Small intestine (tissue), 16 donors: ENCODE measurements around the gene SUPT3H. TPM values are rescaled to one million over a fixed set of nuclear protein-coding genes. Genes with fewer than 3 reads are reported as not detected.

Experiments used
- DNase-seq, 2 donors: peaks; one replicate each; pipeline versions ENCODE4 v3.0.0 to v3.0.0-alpha.2; 2013
- FAIRE-seq: peaks from 2 replicates; lab custom pipeline; 2012; peaks lifted over from hg19 to GRCh38; lab: Jason Lieb, UNC
- H3K27ac ChIP-seq, 3 donors: one replicate each; pipeline ENCODE4 v1.5.1; 2013; ENCODE audit warnings: low read length in 2 of 3, mild to moderate bottlenecking in 2 of 3, control low read depth in 1 of 3, inconsistent platforms in 1 of 3, low read depth in 1 of 3, moderate library complexity in 1 of 3
- H3K27me3 ChIP-seq, 3 donors: one replicate each; pipeline ENCODE4 v1.6.1; 2013; ENCODE audit warnings: low read length in 3 of 3, inconsistent platforms in 1 of 3; ENCODE audit not compliant: control insufficient read depth in 3 of 3, insufficient read depth in 3 of 3
- H3K36me3 ChIP-seq, 3 donors: one replicate each; pipeline ENCODE4 v1.6.1; 2013; ENCODE audit warnings: low read length in 3 of 3, inconsistent platforms in 1 of 3, low read depth in 1 of 3, mild to moderate bottlenecking in 1 of 3, moderate library complexity in 1 of 3; ENCODE audit not compliant: control insufficient read depth in 3 of 3, insufficient read depth in 2 of 3
- H3K4me1 ChIP-seq, 3 donors: one replicate each; pipeline ENCODE4 v1.6.1; 2013; ENCODE audit warnings: low read length in 2 of 3, inconsistent platforms in 1 of 3, low read depth in 1 of 3, mild to moderate bottlenecking in 1 of 3, moderate library complexity in 1 of 3; ENCODE audit not compliant: control insufficient read depth in 3 of 3, insufficient read depth in 2 of 3
- H3K4me3 ChIP-seq, 3 donors: one replicate each; pipeline ENCODE4 v1.5.1; 2013; ENCODE audit warnings: low read length in 3 of 3, control low read depth in 1 of 3, inconsistent platforms in 1 of 3, low read depth in 1 of 3, mild to moderate bottlenecking in 1 of 3, moderate library complexity in 1 of 3
- H3K9me3 ChIP-seq, 2 donors: one replicate each; pipeline ENCODE4 v1.6.1; 2013; ENCODE audit warnings: low read depth in 1 of 2, low read length in 1 of 2; ENCODE audit not compliant: control insufficient read depth in 2 of 2, insufficient read depth in 1 of 2
- WGBS, 3 donors: extraction: QIAGEN DNeasy Blood & Tissue Kit; methylation state at CpG; one replicate each; pipeline ENCODE4 v1.1.7; 2013; 5-methylcytosine and 5-hydroxymethylcytosine counted together
- long read RNA-seq, 10 donors: transcript quantifications; one replicate each; lab custom pipeline, GENCODE V29; 2026
- polyA plus RNA-seq, 4 donors: library from polyadenylated mRNA; stranded (reverse) in 3 of 4; unstranded in 1 of 4; fragments of 200-250 nt in 3 of 4; fragments of 120-200 nt in 1 of 4; gene quantifications; one replicate each; pipeline versions ENCODE4 v1.2.1 to v1.2.3, GENCODE V29; 2013
- donor health status: healthy with polysubstance abuse.
- donor health status: control.
- donor health status: control.
- donor health status: Bipolar disorder and iron deficiency.
- donor health status: healthy.

SUPT3H gene
- 10 to 100 TPM in 1 of 4 donors, 1 to 10 TPM in 3; 2.0 to 13.8 (median 7.0) TPM for polyA plus RNA-seq
- long read RNA-seq, donor 1, partial matches to known transcripts = 9 of 9 reads
- long read RNA-seq, donor 1, other reads (novel, unspliced or antisense) = 0 of 9 reads
- long read RNA-seq, donor 2 = 0 reads
- long read RNA-seq, donor 3 = 0 reads
- long read RNA-seq, donor 4 = 0 reads
- long read RNA-seq, donor 5 = 0 reads
- long read RNA-seq, donor 6 = 0 reads
- long read RNA-seq, donor 7, partial matches to known transcripts = 7 of 7 reads
- long read RNA-seq, donor 7, other reads (novel, unspliced or antisense) = 0 of 7 reads
- long read RNA-seq, donor 8 = 0 reads
- long read RNA-seq, donor 9 = 0 reads
- long read RNA-seq, donor 10 = 0 reads

DNA sequence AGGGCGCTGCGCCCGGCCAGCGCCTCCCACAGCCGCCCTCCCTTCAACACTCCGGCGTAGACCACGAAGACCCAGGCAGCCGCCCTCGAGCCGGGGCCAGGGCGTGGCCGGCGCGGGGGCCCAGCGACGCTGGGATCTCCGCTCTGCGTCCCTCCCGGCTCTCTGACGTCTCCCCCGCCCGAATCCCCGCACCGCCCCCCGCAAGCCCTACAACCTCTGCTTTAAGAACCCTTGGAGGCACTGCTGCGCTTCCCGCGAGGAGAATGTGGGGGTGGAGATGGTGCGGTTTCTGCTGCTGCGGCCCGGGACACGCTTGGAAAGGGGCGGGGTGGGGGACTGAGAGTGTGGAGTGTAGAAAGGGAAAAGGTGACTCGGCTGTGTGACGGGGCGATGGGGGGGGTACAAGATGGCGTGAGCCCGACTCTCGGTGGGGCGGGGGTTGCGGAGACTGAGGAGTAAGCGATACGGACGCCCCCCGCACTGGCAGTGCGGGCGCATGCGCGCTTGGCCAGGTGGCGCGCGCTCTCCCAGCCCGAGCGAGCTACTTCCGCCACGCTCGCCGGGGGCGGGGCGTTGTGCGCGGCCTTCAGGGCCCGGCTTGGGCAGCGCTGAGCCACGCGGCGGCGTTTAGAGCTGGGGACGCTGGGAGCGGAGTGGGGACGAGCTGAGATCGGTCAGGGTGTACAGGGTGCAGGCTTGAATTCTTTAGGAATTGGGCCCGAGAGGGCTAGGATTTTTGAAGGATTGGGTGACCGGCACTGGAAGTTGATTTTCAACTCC lies at the start of gene SUPT3H:
Gene SUPT3H, minus strand, starts transcription at position 381 of the 780 bp plus-strand sequence.
- peak within 1 kb of the TSS; percentile 66 to 99 (median 99) for H3K27ac ChIP-seq
- DNase-seq = peak; percentile 90 to 98
- peaks cover 0 to 10% (median 3%) of the 10 kb centered on the region in 3 donors for H3K4me1 ChIP-seq
- FAIRE-seq = no peak
- peak within 1 kb of the TSS; percentile 75 to 88 (median 82) for H3K4me3 ChIP-seq
- H3K36me3 ChIP-seq = no peaks in the 10 kb centered on the region
- 0 to 1% (median 1%) methylated on average over 60 to 75 of the region's 75 CpGs for WGBS, 3 donors
- H3K9me3 ChIP-seq = no peaks in the 10 kb centered on the region
- H3K27me3 ChIP-seq = no peaks in the 10 kb centered on the region

- no peaks in the 10 kb centered on the region for H3K36me3 ChIP-seq
- WGBS, 3 donors = 70 to 82% (median 80%) methylated on average over 4 of the region's 4 CpGs
- peaks cover 0 to 16% (median 0%) of the 10 kb centered on the region in 3 donors for H3K4me1 ChIP-seq
- FAIRE-seq (no peak), DNase-seq (no peak)
- peak overlapping the region in 1 of 3 donors; percentile 84 for H3K27ac ChIP-seq
- no peaks in the 10 kb centered on the region for H3K9me3 ChIP-seq
- H3K27me3 ChIP-seq = peaks cover 0 to 37% (median 6%) of the 10 kb centered on the region in 3 donors
- no peak overlapping the region for H3K4me3 ChIP-seq
Observed at GRCh38 chr6:45426251-45426650, 48.5 kb upstream of the SUPT3H start.

GRCh38 chr6:45424451-45424861 lies 46.7 kb upstream of the SUPT3H start:
- 19 to 39% (median 37%) methylated on average over 6 of the region's 6 CpGs for WGBS, 3 donors
- H3K36me3 ChIP-seq = no peaks in the 10 kb centered on the region
- H3K4me1 ChIP-seq = peaks cover 0 to 27% (median 0%) of the 10 kb centered on the region in 3 donors
- no peak for DNase-seq
- no peak for FAIRE-seq
- peak overlapping the region in 2 of 3 donors; percentile 20 to 22 for H3K4me3 ChIP-seq
- H3K27ac ChIP-seq = peak overlapping the region in 2 of 3 donors; percentile 25 to 85
- no peaks in the 10 kb centered on the region for H3K9me3 ChIP-seq
- H3K27me3 ChIP-seq = peaks cover 0 to 55% (median 9%) of the 10 kb centered on the region in 3 donors

GRCh38 chr6:45423824-45424450 lies 46.2 kb upstream of the SUPT3H start:
- Histone ChIP-seq H3K27me3 (peaks cover 3 to 60% (median 9%) of the 10 kb centered on the region in 3 donors), H3K36me3 (no peaks in the 10 kb centered on the region), H3K4me3 (peak overlapping the region; percentile 59 to 62 (median 59)), H3K27ac (peak overlapping the region in 2 of 3 donors; percentile 25 to 85), H3K4me1 (peaks cover 0 to 30% (median 0%) of the 10 kb centered on the region in 3 donors), H3K9me3 (no peaks in the 10 kb centered on the region)
- no peak for FAIRE-seq
- DNase-seq = peak in 1 of 2 donors; percentile 32
- WGBS, 3 donors = 12 to 15% (median 12%) methylated on average over 38 of the region's 38 CpGs

DNA sequence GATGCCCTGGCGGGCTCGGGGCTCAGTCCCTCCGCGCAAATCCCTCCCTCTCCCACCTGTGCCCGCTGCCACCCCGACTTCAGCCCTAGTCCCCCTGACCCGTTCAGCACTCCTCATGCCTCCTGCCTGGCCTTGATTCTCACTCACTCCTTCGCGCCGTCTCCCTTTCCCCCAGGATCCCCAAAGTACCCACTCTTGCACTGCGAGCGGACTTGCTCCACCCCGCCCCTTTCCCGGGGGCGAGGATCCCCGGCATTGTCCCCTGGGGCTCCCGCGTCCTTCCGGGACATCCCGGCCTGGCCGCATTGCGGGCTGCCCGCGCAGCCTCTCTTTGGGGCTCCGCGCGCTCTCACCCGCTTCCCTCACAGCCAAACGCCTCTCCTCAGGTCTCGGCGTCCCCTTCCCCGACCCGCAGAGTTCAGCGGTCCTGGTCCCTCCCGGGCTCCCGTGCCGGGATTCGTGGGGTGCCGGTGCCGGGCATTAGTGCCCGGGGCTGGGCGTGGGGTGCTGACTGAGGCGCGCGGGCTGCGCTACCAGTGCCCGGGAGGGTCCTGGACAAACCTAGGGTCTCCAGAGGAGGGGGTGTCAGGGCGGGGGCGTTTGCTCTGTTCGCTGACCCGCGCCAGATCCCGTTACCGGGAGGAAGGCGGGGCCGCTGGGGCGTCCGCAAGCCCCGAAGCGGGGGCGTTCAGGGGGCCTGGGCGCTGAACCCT lies 45.5 kb upstream of the SUPT3H start:
- H3K4me1 ChIP-seq = peaks cover 0 to 30% (median 0%) of the 10 kb centered on the region in 3 donors

DNA sequence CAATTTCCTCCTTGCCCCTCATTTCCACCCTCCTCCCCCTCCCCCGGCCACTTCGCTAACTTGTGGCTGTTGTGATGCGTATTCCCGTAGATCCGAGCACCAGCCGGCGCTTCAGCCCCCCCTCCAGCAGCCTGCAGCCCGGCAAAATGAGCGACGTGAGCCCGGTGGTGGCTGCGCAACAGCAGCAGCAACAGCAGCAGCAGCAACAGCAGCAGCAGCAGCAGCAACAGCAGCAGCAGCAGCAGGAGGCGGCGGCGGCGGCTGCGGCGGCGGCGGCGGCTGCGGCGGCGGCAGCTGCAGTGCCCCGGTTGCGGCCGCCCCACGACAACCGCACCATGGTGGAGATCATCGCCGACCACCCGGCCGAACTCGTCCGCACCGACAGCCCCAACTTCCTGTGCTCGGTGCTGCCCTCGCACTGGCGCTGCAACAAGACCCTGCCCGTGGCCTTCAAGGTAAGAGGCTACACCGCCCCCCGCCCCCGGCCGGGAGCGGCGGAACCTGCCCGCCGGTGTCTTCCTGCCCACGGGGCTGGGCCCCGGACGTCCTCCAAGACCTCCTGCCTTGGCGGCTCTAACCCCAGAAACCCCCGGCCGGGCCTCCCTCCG lies 44.9 kb upstream of the SUPT3H start:
- 1 to 2% (median 1%) methylated on average over 30 to 55 of the region's 55 CpGs for WGBS, 3 donors
- Histone ChIP-seq H3K4me1 (peaks cover 0 to 30% (median 0%) of the 10 kb centered on the region in 3 donors), H3K9me3 (no peaks in the 10 kb centered on the region), H3K36me3 (no peaks in the 10 kb centered on the region), H3K27me3 (peaks cover 3 to 68% (median 9%) of the 10 kb centered on the region in 3 donors), H3K27ac (peak overlapping the region; percentile 25 to 85 (median 61)), H3K4me3 (peak overlapping the region; percentile 59 to 62 (median 59))
- no peak for FAIRE-seq
- DNase-seq = peak in 1 of 2 donors; percentile 61

More for the DNA sequence above, 45.5 kb upstream of the SUPT3H start:
- Histone ChIP-seq H3K27me3 (peaks cover 3 to 66% (median 9%) of the 10 kb centered on the region in 3 donors), H3K9me3 (no peaks in the 10 kb centered on the region), H3K4me3 (peak overlapping the region; percentile 59 to 62 (median 59)), H3K27ac (peak overlapping the region; percentile 25 to 85 (median 61)), H3K36me3 (no peaks in the 10 kb centered on the region)
- 1 to 2% (median 2%) methylated on average over 58 to 62 of the region's 62 CpGs for WGBS, 3 donors
- no peak for FAIRE-seq
- DNase-seq = peak in 1 of 2 donors; percentile 60

GRCh38 chr6:45421709-45422502 lies 44.2 kb upstream of the SUPT3H start:
- no peaks in the 10 kb centered on the region for H3K36me3 ChIP-seq
- peaks cover 3 to 68% (median 9%) of the 10 kb centered on the region in 3 donors for H3K27me3 ChIP-seq
- peak overlapping the region; percentile 9 to 85 (median 61) for H3K27ac ChIP-seq
- H3K9me3 ChIP-seq = no peaks in the 10 kb centered on the region
- DNase-seq (peak; percentile 15 to 69), FAIRE-seq (no peak)
- H3K4me3 ChIP-seq = peak overlapping the region; percentile 59 to 62 (median 59)
- WGBS, 3 donors = 1% methylated on average over 64 to 83 of the region's 83 CpGs
- peaks cover 0 to 30% (median 0%) of the 10 kb centered on the region in 3 donors for H3K4me1 ChIP-seq
